Measurements from ENCODE around the gene PPP1R3G. TPM values are rescaled to one million over a fixed set of nuclear protein-coding genes. Genes with fewer than 3 reads are reported as not detected.
A peak's percentile ranks its signal among the peaks of the same experiment; 100 is the strongest.

Gene PPP1R3G
- total and polyA plus RNA-seq, 12 donors: 3.8 to 12.2 (median 8.0) TPM

- peaks cover 0 to 53% (median 17%) of the 10 kb centered on the region in 9 donors for H3K4me1 ChIP-seq
- H3K9me3 ChIP-seq: no peaks in the 10 kb centered on the region
- H3K27me3 ChIP-seq: no peaks in the 10 kb centered on the region
- WGBS, 2 donors: 26 to 46% methylated on average over 2 of the region's 2 CpGs
- intact Hi-C loops (cut with DNase I): no loop called here
- no peak for TF ChIP-seq CTCF (IDR thresholded peaks at IDR 0.05)
- no peaks in the 10 kb centered on the region for H3K36me3 ChIP-seq
- ATAC-seq (peak; percentile 73 to 96 (median 91)), DNase-seq (peak; percentile 46 to 66)
- H3K27ac ChIP-seq: peak overlapping the region; percentile 23 to 87 (median 81)
- no peak overlapping the region for H3K4me3 ChIP-seq
Observed at GRCh38 chr6:5096482-5096881, 11.3 kb downstream of the PPP1R3G start.

DNA sequence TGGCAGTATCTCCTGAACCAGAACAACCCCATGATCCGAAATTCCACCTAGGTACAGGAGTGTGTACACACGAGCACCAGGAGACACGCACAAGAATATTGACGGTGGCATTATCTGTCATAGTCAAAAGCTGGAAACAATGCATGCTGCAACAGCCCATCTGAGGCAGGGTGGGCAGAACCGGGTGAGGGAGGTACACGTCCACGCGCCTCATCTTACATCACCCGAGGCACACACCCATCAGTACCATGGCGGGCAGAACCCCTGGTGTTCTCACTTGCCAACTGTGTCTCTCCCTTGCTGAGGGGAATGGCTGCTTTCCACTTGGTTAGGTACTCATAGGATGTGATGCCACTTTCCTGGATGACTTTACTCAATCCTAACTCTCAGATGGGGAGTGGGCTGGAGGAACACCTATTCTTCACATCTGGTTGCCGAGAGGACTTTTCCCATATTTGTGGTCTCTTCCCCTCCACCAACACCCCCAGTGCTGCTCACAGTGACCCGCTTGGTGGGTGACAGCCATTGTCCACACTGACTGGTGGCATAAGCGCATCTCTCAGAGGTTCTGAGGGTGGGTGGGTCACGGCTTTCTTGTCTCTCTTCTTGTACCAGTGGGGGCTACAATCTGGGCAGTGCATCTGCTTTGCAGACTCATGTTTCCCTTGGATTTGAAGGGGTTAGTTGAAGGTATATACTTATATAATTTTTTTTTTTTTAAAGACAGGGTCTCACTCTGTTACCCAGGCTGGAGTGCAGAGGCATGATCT, 13.5 kb downstream of the PPP1R3G start:
- Histone ChIP-seq H3K4me3 (no peak overlapping the region), H3K27ac (peak overlapping the region in 4 of 10 donors; percentile 81 to 87 (median 85)), H3K4me1 (peaks cover 0 to 48% (median 20%) of the 10 kb centered on the region in 9 donors), H3K27me3 (no peaks in the 10 kb centered on the region), H3K36me3 (no peaks in the 10 kb centered on the region), H3K9me3 (no peaks in the 10 kb centered on the region)
- ATAC-seq (peak in 1 of 8 donors; percentile 6), DNase-seq (no peak)
- 91 to 94% methylated on average over 14 of the region's 14 CpGs for WGBS, 2 donors
- intact Hi-C loops (cut with DNase I): no loop called here
- no peak for TF ChIP-seq CTCF (IDR thresholded peaks at IDR 0.05)

- TF ChIP-seq CTCF (IDR thresholded peaks at IDR 0.05): no peak
- Histone ChIP-seq H3K4me1 (peaks cover 0 to 42% (median 16%) of the 10 kb centered on the region in 9 donors), H3K27me3 (no peaks in the 10 kb centered on the region), H3K36me3 (no peaks in the 10 kb centered on the region), H3K27ac (no peak overlapping the region), H3K4me3 (no peak overlapping the region), H3K9me3 (no peaks in the 10 kb centered on the region)
- intact Hi-C loops (cut with DNase I): no loop called here
- ATAC-seq: no peak
- 94 to 96% methylated on average over 3 of the region's 3 CpGs for WGBS, 2 donors
- DNase-seq: no peak
Observed at GRCh38 chr6:5099537-5099936, 14.4 kb downstream of the PPP1R3G start.

GRCh38 chr6:5100806-5101205, 15.7 kb downstream of the PPP1R3G start:
- Histone ChIP-seq H3K9me3 (no peaks in the 10 kb centered on the region), H3K4me1 (peaks cover 0 to 30% (median 5%) of the 10 kb centered on the region in 9 donors), H3K27me3 (no peaks in the 10 kb centered on the region), H3K4me3 (no peak overlapping the region), H3K36me3 (no peaks in the 10 kb centered on the region), H3K27ac (no peak overlapping the region)
- no peak for DNase-seq
- intact Hi-C loops (cut with DNase I): no loop called here
- no peak for TF ChIP-seq CTCF (IDR thresholded peaks at IDR 0.05)
- ATAC-seq: no peak
- 88 to 96% methylated on average over 7 of the region's 7 CpGs for WGBS, 2 donors

Data from heart right ventricle (tissue), 16 donors.